ENCODE results near the gene PLSCR4.

GRCh38 chr3:146246526-146246925 is 4.4 kb downstream of the PLSCR4 start:
- TF ChIP-seq GATA2 (IDR thresholded peaks at IDR 0.05; ENCODE audit: insufficient read depth, insufficient read length, low read depth, low read length), result no peak
- no peak for TF ChIP-seq POLR2A (IDR thresholded peaks at IDR 0.05; ENCODE audit: low read depth, low read length)
- TF ChIP-seq CTCF (IDR thresholded peaks at IDR 0.05; ENCODE audit: extremely low read depth in 1 of 2, insufficient read depth in 1 of 2, low read depth in 1 of 2, low read length in 2 of 2), result no peak
